DND-41 (cell line): ENCODE measurements around the gene SLC50A1.
"Not testable (repeated sequence)": the region's sequence is repeated elsewhere in the genome, so short reads cannot be mapped to it uniquely, and the experiment has no call there.

Experiments
- ATAC-seq: fragments of 200-7000 bp; cut with Tn5 transposase; 3 replicates; pipeline ENCODE4 v1.9.1; 2021; ENCODE audit warnings: low read depth; ENCODE audit not compliant: insufficient read depth
- DNase-seq: peaks from one replicate; pipeline ENCODE4 v3.0.0-alpha.2; 2020
- H2AFZ ChIP-seq: 2 replicates; pipeline ENCODE4 v1.6.0; 2012; ENCODE audit warnings: low read depth, low read length
- H3K27ac ChIP-seq: 2 replicates; pipeline ENCODE4 v1.5.1; 2012; ENCODE audit warnings: low read length, inconsistent platforms
- H3K27me3 ChIP-seq: fragments of 200-600 bp; sonication (generic); 2 replicates; pipeline ENCODE4 v1.6.0; 2012; ENCODE audit warnings: low read length, mild to moderate bottlenecking, inconsistent platforms; ENCODE audit not compliant: insufficient read depth, poor library complexity
- H3K36me3 ChIP-seq: 2 replicates; pipeline ENCODE4 v1.5.1; 2012; ENCODE audit warnings: low read length, inconsistent platforms; ENCODE audit not compliant: insufficient read depth
- H3K4me1 ChIP-seq: 2 replicates; pipeline ENCODE4 v1.5.1; 2012; ENCODE audit warnings: mild to moderate bottlenecking, low read length; ENCODE audit not compliant: insufficient read depth
- H3K4me2 ChIP-seq: 2 replicates; pipeline ENCODE4 v1.6.0; 2012; ENCODE audit warnings: mild to moderate bottlenecking, moderate library complexity, low read length, inconsistent platforms; ENCODE audit not compliant: insufficient read depth
- H3K4me3 ChIP-seq, 2 experiments: fragments of 200-600 bp in 1 of 2; shearing (Covaris generic) in 1 of 2; 2 replicates each; pipeline ENCODE4 v1.5.1; 2012 to 2016; ENCODE audit warnings: inconsistent platforms in 2 of 2, low read length in 2 of 2, mild to moderate bottlenecking in 2 of 2, low read depth in 1 of 2, moderate library complexity in 1 of 2
- H3K79me2 ChIP-seq: 2 replicates; pipeline ENCODE4 v1.6.0; 2012; ENCODE audit warnings: low read length, inconsistent platforms; ENCODE audit not compliant: insufficient read depth
- H3K9ac ChIP-seq: 2 replicates; pipeline ENCODE4 v1.6.0; 2012; ENCODE audit warnings: low read depth, mild to moderate bottlenecking, inconsistent platforms, low read length, moderate library complexity
- H3K9me3 ChIP-seq: 2 replicates; pipeline ENCODE4 v1.5.1; 2012; ENCODE audit warnings: low read length, moderate library complexity, mild to moderate bottlenecking, inconsistent platforms; ENCODE audit not compliant: insufficient read depth, severe bottlenecking
- H4K20me1 ChIP-seq: 2 replicates; pipeline ENCODE4 v1.6.0; 2012; ENCODE audit warnings: low read length; ENCODE audit not compliant: insufficient read depth
- EZH2 ChIP-seq: IDR thresholded peaks from 3 replicates; pipeline ENCODE4 v1.6.1; 2012; ENCODE audit warnings: borderline replicate concordance, low read depth, mild to moderate bottlenecking, moderate library complexity, low read length, inconsistent platforms; ENCODE audit not compliant: severe bottlenecking
- TF ChIP-seq, protein P1 (sequence below): IDR thresholded peaks from 2 replicates; pipeline ENCODE4 v1.5.1; 2012; ENCODE audit warnings: borderline replicate concordance, low read length, moderate library complexity, mild to moderate bottlenecking; ENCODE audit not compliant: poor library complexity, severe bottlenecking; ENCODE audit errors: extremely low read depth

Gene SLC50A1

DNA sequence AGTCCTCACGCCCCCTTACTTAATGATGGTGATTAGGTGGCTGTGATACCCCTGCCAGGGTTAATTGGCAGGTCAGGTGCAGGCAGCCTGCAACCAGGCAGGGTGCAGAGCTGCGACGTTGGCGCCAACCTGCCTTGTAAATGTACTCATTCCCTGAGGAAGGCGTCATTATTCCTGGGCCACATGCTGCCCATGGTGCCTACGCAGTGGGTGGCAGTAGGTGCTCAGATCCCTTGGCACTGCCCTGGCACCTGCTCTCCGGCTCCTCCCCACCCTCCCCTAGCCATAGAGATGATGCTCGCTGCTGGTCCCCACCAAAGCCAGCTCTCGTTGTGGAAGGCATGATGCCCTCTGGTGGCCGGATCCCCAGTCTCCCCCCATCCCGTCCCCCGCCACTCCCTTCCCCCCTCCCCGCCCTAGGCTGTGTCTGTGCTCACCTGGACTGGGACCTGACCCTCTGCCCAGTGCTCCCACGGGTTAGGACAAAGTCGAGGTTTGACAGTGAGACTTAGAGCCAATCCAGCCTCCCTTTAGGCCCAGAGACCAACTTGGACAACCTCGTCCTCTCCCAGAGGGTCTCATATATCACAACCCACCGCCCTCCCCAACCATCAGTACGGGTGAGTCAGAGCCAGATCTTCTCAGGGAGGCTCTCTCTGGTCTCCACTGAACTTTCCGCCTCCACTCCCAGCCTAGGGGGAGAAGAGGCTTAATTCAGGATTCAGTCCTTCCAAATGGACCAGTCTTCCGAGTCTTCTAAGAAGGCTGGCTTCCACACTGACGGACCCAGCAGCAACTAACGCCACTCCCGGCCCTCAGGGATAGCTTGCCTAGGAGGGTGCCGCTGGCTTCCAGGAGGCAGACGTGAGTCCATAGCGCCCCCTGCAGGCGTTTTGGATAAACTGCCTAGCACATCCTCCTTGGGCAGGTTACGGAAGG is 31.8 kb downstream of the SLC50A1 start:
- Histone ChIP-seq H3K4me1 (peaks cover 29% of the 10 kb centered on the region), H3K27ac (no peak overlapping the region), H3K79me2 (peaks cover 12% of the 10 kb centered on the region), H3K27me3 (no peaks in the 10 kb centered on the region), H3K4me3 (peak overlapping the region in 1 of 2 experiments; percentile 23; a peak in 1 of 4 replicates), H4K20me1 (peaks cover 3% of the 10 kb centered on the region; the same call in 1 of the 2 replicates), H3K9me3 (no peaks in the 10 kb centered on the region), H3K4me2 (peak overlapping the region; percentile 52), H3K36me3 (peaks cover 23% of the 10 kb centered on the region), H3K9ac (no peak overlapping the region), H2AFZ (peak overlapping the region; percentile 40; the same call in 1 of the 2 replicates)
- TF ChIP-seq, protein P1, sequence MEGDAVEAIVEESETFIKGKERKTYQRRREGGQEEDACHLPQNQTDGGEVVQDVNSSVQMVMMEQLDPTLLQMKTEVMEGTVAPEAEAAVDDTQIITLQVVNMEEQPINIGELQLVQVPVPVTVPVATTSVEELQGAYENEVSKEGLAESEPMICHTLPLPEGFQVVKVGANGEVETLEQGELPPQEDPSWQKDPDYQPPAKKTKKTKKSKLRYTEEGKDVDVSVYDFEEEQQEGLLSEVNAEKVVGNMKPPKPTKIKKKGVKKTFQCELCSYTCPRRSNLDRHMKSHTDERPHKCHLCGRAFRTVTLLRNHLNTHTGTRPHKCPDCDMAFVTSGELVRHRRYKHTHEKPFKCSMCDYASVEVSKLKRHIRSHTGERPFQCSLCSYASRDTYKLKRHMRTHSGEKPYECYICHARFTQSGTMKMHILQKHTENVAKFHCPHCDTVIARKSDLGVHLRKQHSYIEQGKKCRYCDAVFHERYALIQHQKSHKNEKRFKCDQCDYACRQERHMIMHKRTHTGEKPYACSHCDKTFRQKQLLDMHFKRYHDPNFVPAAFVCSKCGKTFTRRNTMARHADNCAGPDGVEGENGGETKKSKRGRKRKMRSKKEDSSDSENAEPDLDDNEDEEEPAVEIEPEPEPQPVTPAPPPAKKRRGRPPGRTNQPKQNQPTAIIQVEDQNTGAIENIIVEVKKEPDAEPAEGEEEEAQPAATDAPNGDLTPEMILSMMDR: peak; percentile 95
- TF ChIP-seq EZH2: no peak
- DNase-seq (peak; percentile 78), ATAC-seq (peak; percentile 81)

DNA sequence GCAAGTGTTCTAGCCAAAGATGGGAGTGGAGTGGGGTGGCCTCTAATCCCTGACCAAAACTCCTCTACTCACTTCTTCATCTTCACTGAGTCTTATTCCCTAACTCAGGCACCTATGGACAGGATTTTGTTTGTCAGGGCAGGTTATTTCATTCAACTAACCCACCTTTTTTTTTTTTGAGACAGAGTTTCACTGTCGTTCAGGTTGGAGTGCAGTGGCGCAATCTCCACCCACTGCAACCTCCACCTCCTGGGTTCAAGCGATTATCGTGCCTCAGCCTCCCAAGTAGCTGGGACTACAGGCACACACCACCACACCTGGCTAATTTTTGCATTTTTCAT is 32.4 kb downstream of the SLC50A1 start:
- H3K9me3 ChIP-seq, ATAC-seq, H2AFZ ChIP-seq, H4K20me1 ChIP-seq, DNase-seq, H3K9ac ChIP-seq, H3K4me3 ChIP-seq, H3K27ac ChIP-seq, H3K27me3 ChIP-seq: not testable (repeated sequence)
- Histone ChIP-seq H3K36me3 (peaks cover 23% of the 10 kb centered on the region), H3K4me1 (peaks cover 32% of the 10 kb centered on the region), H3K79me2 (peaks cover 18% of the 10 kb centered on the region), H3K4me2 (peak overlapping the region; percentile 52)

DNA sequence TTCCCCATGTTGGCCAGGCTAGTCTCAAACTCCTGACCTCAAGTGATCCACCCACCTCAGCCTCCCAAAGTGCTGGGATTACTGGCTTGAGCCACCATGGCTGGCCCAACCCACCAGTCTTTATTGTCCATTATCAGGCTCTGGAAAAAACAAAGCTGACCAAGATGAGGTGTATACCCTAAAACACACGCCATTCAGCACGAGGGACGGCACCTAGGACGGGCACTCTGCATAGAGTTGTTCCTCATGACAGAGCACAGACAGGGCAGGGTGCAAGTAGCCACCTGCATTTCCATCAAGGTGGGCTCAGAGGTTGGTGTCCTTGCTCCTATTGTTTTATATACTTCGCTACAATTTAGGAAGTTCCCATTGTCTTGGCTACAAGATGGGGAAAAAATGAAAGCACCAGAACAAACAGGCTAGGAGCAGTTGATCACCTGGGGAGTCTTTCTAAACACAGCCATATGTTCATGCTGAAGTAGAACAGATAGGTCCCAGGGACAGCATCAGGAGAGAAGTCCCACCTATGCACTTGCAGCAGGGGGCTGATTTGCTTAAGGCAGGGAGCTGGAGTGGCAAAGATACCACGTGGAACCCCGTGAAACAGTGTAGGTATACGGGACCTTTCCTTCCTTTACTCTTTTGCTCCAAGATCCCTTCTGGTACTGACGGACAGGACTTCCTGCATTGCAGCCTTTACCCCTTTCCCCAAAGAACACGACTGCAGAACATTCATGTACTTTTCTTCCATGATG is 33.0 kb downstream of the SLC50A1 start:
- no peak overlapping the region for H2AFZ ChIP-seq

More for the DNA sequence above, 33.0 kb downstream of the SLC50A1 start:
- peaks cover 3% of the 10 kb centered on the region; the same call in 1 of the 2 replicates for H4K20me1 ChIP-seq
- no peaks in the 10 kb centered on the region for H3K27me3 ChIP-seq
- H3K4me3 ChIP-seq: no peak overlapping the region
- ATAC-seq: no peak
- peaks cover 36% of the 10 kb centered on the region for H3K4me1 ChIP-seq
- H3K9me3 ChIP-seq: no peaks in the 10 kb centered on the region
- DNase-seq: no peak
- H3K27ac ChIP-seq: no peak overlapping the region
- no peak overlapping the region for H3K9ac ChIP-seq
- no peak overlapping the region for H3K4me2 ChIP-seq
- H3K36me3 ChIP-seq: peaks cover 23% of the 10 kb centered on the region
- H3K79me2 ChIP-seq: peaks cover 19% of the 10 kb centered on the region
- no peak for TF ChIP-seq EZH2
- TF ChIP-seq, protein P1: no peak
